ENCODE data around the gene SLC27A5. TPM values are rescaled to one million over a fixed set of nuclear protein-coding genes. Genes with fewer than 3 reads are reported as not detected.
"Not testable (repeated sequence)": the region's sequence is repeated elsewhere in the genome, so short reads cannot be mapped to it uniquely, and the experiment has no call there.

The SLC27A5 gene
- total RNA-seq, 1 experiment from 2014 or later: 0.55 TPM

DNA sequence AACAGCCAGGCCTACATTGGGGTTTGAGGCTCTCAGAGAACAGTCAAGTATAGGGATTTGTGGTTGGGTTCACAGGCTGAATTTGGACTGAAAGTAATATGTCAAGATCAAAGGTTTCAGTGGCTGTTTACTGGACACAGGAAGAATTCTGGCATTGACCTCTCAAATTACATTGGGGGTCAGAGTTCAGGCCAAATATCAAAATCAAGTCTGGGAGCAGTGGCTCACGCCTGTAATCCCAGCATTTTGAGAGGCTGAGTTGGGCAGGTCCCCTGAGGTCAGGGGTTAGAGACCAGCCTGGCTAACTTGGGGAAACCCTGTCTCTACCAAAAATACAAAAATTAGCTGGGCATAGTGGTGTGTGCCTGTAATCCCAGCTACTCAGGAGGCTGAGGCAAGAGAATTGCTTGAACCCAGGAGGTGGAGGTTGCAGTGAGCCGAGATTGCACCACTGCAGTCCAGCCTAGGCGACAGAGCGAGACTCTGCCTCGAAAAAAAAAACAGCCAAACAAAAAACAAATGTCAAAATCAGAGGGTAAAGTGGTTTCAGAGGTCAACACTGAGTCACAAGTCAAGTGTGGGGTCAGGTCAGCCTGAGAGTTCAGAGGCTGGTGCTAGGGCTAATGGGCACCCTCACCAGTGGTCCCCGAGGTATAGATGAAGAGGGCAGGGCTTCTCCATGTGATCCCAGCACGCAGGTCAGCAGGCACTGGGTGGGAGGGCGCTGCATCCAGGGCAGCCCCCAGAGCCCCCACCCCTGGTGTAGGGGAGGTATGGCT is 1.5 kb downstream of the SLC27A5 start:
- Histone ChIP-seq H3K36me3 (peaks cover 15% of the 10 kb centered on the region), H3K27ac (no peak overlapping the region), H3K27me3 (replicated peaks) (no peaks in the 10 kb centered on the region), H3K4me3 (no peak overlapping the region), H3K9me3 (replicated peaks) (peaks cover 2% of the 10 kb centered on the region; the same call in 1 of the 2 replicates), H3K4me1 (replicated peaks) (no peaks in the 10 kb centered on the region)
- no peak for DNase-seq (ENCODE audit: low read depth in 1 of 2, low spot score in 2 of 2)

DNA sequence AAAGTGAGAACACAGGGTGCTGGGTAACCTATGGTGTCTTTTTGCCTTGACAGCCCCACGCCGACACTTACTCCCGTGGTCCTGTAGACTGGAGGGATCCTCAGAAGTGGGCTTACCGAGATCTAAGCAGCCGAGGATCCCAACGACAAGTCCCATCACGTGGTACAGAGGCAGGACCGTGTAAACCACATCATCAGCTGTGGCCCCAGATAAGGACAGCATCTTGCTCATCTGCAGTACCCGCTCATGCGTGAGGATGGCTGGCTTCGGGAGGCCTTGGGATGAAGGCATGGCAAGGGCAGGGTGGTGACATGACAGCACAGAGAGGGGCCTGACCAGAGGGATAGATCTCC is 2.1 kb downstream of the SLC27A5 start:
- no peak for DNase-seq (ENCODE audit: low read depth in 1 of 2, low spot score in 2 of 2)
- H3K27ac ChIP-seq: no peak overlapping the region
- peaks cover 2% of the 10 kb centered on the region; the same call in 1 of the 2 replicates for H3K9me3 ChIP-seq (replicated peaks)
- no peaks in the 10 kb centered on the region for H3K27me3 ChIP-seq (replicated peaks)
- H3K4me3 ChIP-seq: no peak overlapping the region
- no peaks in the 10 kb centered on the region for H3K4me1 ChIP-seq (replicated peaks)
- H3K36me3 ChIP-seq: peaks cover 12% of the 10 kb centered on the region

DNA sequence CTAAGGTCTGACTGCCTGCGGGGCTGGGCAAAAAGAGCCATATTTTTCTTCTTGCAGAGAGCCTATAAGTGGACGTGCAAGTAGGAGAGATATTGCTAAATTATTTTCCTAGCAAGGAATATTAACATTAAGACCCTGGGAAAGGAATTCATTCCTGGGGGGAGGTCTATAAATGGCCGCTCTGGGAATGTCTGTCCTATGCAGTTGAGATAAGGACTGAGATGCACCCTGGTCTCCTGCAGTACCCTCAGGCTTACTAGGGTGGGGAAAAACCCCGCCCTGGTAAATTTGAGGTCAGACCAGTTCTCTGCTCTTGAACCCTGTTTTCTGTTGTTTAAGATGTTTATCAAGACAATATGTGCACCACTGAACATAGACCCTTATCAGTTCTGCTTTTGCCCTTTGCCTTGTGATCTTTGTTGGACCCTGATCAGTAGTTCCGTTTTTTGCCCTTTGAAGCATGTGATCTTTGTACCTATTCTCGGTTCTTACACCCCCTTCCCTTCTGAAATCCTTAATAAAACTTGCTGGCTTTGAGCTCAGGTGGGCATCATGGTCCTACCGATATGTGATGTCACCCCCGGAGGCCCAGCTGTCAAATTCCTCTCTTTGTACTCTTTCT is 4.1 kb downstream of the SLC27A5 start:
- DNase-seq (ENCODE audit: low read depth in 1 of 2, low spot score in 2 of 2); H3K4me1 ChIP-seq (replicated peaks); H3K9me3 ChIP-seq (replicated peaks): not testable (repeated sequence)

DNA sequence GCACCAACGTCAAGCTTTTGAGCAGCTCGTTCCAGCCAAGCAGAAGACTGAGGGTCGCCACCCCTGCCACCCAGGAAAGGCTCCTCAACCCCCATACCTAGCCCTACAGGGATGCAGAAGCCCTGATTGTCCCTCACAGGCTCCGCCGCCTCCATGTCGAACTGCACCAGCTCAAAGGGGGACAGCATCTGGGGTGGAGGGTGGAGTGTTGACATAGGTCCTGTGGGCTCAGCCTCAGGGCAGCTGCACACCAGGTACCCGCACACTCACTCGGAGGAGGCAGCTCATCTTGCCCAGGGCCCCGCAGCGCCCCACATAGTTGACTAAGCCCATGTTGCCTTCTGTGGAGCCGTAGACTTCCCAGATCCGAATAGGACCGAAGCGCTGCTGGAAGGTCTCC is 11.6 kb downstream of the SLC27A5 start:
- DNase-seq (ENCODE audit: low read depth in 1 of 2, low spot score in 2 of 2): no peak
- Histone ChIP-seq H3K9me3 (replicated peaks) (peaks cover 5% of the 10 kb centered on the region), H3K36me3 (no peaks in the 10 kb centered on the region), H3K27ac (no peak overlapping the region), H3K4me3 (no peak overlapping the region), H3K27me3 (replicated peaks) (no peaks in the 10 kb centered on the region), H3K4me1 (replicated peaks) (peaks cover 7% of the 10 kb centered on the region)

More for the DNA sequence above, 4.1 kb downstream of the SLC27A5 start:
- H3K27me3 ChIP-seq (replicated peaks); H3K27ac ChIP-seq; H3K36me3 ChIP-seq; H3K4me3 ChIP-seq: not testable (repeated sequence)

DNA sequence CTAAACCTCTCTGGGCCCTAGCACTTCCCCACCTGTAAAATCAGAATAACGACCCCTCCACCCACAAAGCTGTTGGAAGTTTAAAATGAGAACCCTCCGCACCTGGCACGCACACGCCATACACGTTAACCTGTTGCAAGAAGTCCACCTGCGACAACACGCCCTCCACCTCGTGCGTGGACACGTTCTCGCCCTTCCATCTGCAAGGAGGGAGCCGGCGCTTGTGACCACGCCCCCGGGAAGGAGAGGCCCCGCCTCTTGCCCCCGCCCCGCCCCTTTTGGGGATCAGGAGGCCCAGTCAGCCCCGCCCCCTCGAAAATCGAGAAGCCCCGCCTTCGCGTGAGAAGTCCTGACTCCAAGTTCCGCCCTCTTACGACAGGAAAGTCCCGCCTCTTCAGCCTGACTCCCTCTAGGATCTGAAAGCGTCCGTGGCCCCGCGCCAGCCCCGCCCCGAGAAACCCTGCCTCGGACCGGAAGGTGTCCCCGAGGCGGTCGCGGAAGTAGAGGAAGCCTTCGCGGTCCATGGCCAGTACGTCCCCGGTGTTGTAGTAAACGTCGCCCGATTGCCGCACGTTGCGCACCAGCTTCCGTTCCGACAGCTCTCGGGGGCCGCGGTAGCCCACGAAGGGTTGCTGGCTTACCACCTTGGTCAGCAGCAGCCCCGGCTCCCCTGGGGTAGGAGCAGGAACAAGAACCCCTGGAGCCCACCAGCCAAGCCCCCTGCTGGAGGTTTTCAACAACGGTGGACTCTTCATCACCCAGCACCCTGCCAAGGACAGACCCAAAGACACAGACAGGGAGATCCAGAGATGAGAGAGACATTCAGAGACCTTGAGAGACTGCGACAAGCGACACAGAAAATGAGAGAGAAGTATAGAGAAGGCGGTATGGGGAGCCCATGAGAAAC is 12.5 kb downstream of the SLC27A5 start:
- H3K27me3 ChIP-seq (replicated peaks): no peaks in the 10 kb centered on the region
- H3K9me3 ChIP-seq (replicated peaks): peaks cover 5% of the 10 kb centered on the region
- peak overlapping the region; percentile 36 for H3K4me3 ChIP-seq
- DNase-seq (ENCODE audit: low read depth in 1 of 2, low spot score in 2 of 2): peak; percentile 87 to 96
- peak overlapping the region; percentile 25; the same call in 1 of the 2 replicates for H3K27ac ChIP-seq
- peaks cover 7% of the 10 kb centered on the region for H3K4me1 ChIP-seq (replicated peaks)
- H3K36me3 ChIP-seq: no peaks in the 10 kb centered on the region

DNA sequence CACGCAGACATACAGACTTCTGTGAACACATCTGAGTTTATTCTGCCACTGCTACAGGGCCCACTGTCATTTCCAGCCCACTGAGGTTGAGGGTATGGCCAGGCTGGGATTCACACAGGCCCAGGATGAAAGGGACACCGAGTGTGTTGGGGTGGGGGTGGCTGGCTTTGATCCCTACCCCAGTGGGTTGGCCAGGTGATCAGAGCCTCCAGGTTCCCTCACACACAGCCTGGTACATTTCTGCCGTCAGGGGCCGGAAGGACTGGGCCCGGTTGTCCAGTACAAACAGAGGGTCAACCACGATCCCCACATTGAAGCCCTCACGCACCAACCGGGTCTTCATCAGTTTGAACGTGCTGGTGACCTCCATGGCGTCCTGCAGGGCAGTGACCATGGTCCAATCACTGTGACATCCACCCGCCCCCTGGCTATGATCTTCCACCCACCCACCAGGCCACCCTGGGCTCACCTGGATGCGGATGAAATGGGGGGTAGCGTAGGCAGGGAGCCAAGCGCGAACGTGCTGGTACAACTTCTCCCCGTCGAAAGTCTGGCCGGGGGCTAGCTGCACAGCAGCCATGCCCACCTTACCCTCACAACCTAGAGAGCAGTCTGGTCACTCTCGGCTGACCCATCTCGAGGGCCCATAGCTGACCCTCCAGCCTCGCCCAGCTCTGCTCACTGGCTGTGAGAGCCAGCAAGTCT is 13.3 kb downstream of the SLC27A5 start:
- Histone ChIP-seq H3K4me3 (no peak overlapping the region), H3K36me3 (no peaks in the 10 kb centered on the region), H3K27ac (no peak overlapping the region), H3K4me1 (replicated peaks) (peaks cover 7% of the 10 kb centered on the region), H3K27me3 (replicated peaks) (no peaks in the 10 kb centered on the region), H3K9me3 (replicated peaks) (peaks cover 5% of the 10 kb centered on the region)
- no peak for DNase-seq (ENCODE audit: low read depth in 1 of 2, low spot score in 2 of 2)

DNA sequence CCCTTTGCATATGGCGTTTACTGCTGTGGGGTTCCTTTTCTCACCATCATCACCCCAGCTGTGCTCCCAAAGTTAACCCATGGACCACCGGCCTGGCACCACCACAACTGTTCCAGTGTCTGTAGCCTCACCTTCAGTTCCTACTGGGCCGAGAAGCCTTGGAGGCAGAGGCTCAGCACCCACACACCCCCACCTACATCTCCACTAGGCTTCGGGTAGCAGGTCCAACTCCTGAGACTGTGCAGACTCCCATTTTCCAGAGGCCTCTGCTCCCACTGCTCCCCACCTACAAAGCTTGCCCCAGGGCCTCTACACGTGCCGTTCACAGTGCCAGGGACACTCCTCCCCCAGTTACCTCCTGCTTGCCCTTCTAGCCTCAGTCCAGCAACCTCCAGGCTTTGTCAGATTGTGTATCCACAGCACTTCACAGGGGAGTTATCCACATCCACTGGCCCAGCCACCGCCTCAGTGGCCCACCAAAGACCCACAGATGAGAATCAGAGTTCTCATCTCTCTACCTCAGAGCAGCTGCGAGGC is 14.1 kb downstream of the SLC27A5 start:
- Histone ChIP-seq H3K36me3 (no peaks in the 10 kb centered on the region), H3K9me3 (replicated peaks) (peaks cover 5% of the 10 kb centered on the region), H3K27me3 (replicated peaks) (no peaks in the 10 kb centered on the region), H3K4me3 (no peak overlapping the region), H3K27ac (no peak overlapping the region), H3K4me1 (replicated peaks) (peaks cover 7% of the 10 kb centered on the region)
- no peak for DNase-seq (ENCODE audit: low read depth in 1 of 2, low spot score in 2 of 2)

DNA sequence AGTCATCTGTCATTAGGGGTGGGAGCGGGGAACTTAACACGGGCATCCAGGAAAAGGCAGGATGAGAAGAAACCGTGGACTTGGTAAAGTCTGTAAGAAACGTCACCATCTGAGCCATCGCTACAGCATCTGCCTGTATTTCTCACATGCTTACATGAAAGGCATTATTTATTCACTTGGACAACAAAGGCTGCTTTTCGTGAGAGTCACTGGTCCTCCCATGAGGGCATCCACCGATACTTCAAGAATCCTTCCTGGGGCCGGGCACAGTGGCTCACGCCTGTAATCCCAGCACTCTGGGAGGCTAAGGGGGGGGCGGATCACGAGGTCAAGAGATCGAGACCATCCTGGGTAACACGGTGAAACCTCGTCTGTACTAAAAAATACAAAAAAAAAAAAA is 19.5 kb downstream of the SLC27A5 start:
- Histone ChIP-seq H3K9me3 (replicated peaks) (no peaks in the 10 kb centered on the region), H3K4me1 (replicated peaks) (no peaks in the 10 kb centered on the region), H3K36me3 (no peaks in the 10 kb centered on the region), H3K27ac (no peak overlapping the region), H3K4me3 (no peak overlapping the region), H3K27me3 (replicated peaks) (no peaks in the 10 kb centered on the region)
- DNase-seq (ENCODE audit: low read depth in 1 of 2, low spot score in 2 of 2): no peak

DNA sequence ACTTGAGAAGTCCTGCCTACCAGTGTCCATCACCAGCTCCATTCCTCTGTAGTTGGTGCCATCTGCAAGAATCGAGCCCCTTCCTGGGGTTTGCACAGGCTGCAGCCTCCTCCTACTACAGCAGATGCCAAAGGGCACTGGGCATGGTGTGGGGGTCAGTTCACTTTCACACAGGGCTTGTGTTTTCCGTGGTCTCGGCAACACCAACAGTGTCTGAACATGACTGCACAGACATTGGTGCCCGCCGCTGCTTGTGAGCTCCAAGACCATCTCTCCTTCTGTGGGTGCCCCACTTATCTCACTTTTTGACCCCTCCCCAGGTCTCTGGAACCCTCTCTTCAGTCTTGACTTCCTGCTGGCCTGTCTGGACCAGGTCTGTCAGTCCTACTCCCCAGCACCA is 20.4 kb downstream of the SLC27A5 start:
- H3K36me3 ChIP-seq: no peaks in the 10 kb centered on the region
- DNase-seq (ENCODE audit: low read depth in 1 of 2, low spot score in 2 of 2): no peak
- H3K4me3 ChIP-seq: no peak overlapping the region

DNA sequence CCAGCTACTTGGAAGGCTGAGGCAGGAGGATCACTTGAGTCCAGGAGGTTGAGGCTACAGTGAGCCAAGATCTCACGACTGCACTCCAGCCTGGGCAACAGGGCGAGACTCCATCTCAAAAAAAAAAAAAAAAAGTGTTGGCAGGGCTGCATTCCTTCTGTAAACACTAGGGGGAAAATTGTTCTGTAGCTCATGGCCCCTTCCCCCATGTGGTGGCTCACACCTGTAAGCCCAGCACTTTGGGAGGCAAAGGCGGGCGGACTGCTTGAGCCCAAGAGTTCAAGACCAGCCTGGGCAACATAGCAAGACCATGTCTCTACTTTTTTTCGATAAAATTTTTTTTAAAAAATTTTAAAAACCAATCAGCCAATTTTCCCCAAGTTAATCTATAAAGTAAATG is 27.4 kb downstream of the SLC27A5 start:
- H3K4me3 ChIP-seq; H3K27me3 ChIP-seq (replicated peaks); H3K9me3 ChIP-seq (replicated peaks); H3K4me1 ChIP-seq (replicated peaks); DNase-seq (ENCODE audit: low read depth in 1 of 2, low spot score in 2 of 2); H3K27ac ChIP-seq; H3K36me3 ChIP-seq: not testable (repeated sequence)

More for the DNA sequence above, 20.4 kb downstream of the SLC27A5 start:
- no peaks in the 10 kb centered on the region for H3K27me3 ChIP-seq (replicated peaks)
- H3K9me3 ChIP-seq (replicated peaks): no peaks in the 10 kb centered on the region
- no peaks in the 10 kb centered on the region for H3K4me1 ChIP-seq (replicated peaks)
- H3K27ac ChIP-seq: no peak overlapping the region

DNA sequence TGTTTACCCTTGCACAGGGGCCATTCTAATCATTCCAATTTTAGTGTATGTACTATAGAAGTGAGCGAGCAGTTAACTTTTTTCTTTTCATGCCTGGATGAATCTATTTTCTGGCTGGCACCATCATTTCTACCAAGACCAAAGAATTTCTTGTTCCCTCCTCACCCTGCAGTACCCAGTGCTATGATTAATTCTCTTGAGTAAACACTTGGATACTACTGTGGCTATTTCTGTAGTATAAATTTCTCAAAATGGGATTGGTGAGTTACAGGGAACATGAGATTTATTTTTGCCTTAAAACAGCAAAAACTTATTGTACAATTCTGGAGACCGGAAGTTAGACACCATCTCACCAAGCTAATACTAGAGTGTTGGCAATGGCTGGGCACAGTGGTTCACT is 28.0 kb downstream of the SLC27A5 start:
- no peaks in the 10 kb centered on the region for H3K27me3 ChIP-seq (replicated peaks)
- H3K9me3 ChIP-seq (replicated peaks): no peaks in the 10 kb centered on the region
- H3K27ac ChIP-seq: no peak overlapping the region
- H3K36me3 ChIP-seq: no peaks in the 10 kb centered on the region
- H3K4me3 ChIP-seq: no peak overlapping the region
- no peaks in the 10 kb centered on the region for H3K4me1 ChIP-seq (replicated peaks)
- DNase-seq (ENCODE audit: low read depth in 1 of 2, low spot score in 2 of 2): no peak

DNA sequence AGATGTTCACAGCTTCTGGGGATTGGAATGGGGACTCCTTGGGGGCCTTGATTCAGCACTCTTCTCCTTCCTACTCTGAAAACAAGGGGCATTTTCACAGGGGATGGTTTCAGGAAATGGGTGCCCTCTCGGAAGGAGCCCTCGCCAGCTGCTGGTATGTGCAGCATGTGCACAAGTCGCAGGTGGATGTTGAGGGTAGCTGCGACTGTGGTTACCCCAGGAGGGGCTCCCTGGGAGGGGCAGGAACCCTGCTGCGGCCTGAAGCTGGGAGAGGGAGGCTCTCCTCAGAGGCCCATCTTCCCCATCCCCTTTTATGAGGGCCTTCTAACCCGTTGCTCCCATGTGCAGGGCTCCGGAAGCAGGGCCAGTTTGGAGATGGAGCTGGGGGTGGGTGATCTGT is 29.4 kb downstream of the SLC27A5 start:
- no peak for DNase-seq (ENCODE audit: low read depth in 1 of 2, low spot score in 2 of 2)
- Histone ChIP-seq H3K4me1 (replicated peaks) (no peaks in the 10 kb centered on the region), H3K27ac (no peak overlapping the region), H3K9me3 (replicated peaks) (no peaks in the 10 kb centered on the region), H3K4me3 (no peak overlapping the region), H3K27me3 (replicated peaks) (no peaks in the 10 kb centered on the region), H3K36me3 (no peaks in the 10 kb centered on the region)

DNA sequence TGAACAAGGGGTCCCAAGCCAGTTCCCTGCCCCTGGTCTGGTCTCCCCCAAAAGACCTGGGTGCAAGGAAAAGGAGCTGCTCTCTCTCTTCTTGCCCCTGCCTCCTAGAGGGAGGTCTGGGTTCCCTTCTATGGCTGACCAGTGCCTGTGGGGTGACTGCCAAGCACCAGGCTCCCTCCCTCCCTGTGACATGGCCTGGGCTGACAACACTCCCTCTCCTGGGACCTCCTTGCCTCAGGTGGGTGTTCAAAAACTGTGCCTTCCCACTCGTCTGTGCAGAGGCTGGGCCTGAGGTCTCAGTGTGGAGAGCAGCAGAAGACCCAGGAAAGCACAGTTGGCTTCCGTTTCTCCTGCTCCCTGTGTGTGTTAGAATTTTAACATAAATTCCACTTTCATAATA is 31.0 kb downstream of the SLC27A5 start:
- no peaks in the 10 kb centered on the region for H3K36me3 ChIP-seq
- H3K4me1 ChIP-seq (replicated peaks): peaks cover 10% of the 10 kb centered on the region
- no peak overlapping the region for H3K27ac ChIP-seq
- no peak overlapping the region for H3K4me3 ChIP-seq
- H3K27me3 ChIP-seq (replicated peaks): no peaks in the 10 kb centered on the region
- DNase-seq (ENCODE audit: low read depth in 1 of 2, low spot score in 2 of 2): no peak
- H3K9me3 ChIP-seq (replicated peaks): no peaks in the 10 kb centered on the region

Measured in SJSA1 (cell line).